AG09319 (cell line): ENCODE results near the gene ATXN1.

Experiments used
- DNase-seq: peaks from one replicate; pipeline ENCODE4 v3.0.0-alpha.2; 2010; ENCODE audit warnings: low read depth; ENCODE audit errors: extremely low read depth
- TF ChIP-seq, protein P1 (sequence below): IDR thresholded peaks from 2 replicates; pipeline ENCODE4 v1.5.1; 2011; ENCODE audit warnings: low read depth, mild to moderate bottlenecking, inconsistent platforms, low read length, moderate library complexity

The ATXN1 gene

GRCh38 chr6:16725145-16725864 is 36.0 kb downstream of the ATXN1 start:
- DNase-seq, result peak; percentile 31
- TF ChIP-seq, protein P1, sequence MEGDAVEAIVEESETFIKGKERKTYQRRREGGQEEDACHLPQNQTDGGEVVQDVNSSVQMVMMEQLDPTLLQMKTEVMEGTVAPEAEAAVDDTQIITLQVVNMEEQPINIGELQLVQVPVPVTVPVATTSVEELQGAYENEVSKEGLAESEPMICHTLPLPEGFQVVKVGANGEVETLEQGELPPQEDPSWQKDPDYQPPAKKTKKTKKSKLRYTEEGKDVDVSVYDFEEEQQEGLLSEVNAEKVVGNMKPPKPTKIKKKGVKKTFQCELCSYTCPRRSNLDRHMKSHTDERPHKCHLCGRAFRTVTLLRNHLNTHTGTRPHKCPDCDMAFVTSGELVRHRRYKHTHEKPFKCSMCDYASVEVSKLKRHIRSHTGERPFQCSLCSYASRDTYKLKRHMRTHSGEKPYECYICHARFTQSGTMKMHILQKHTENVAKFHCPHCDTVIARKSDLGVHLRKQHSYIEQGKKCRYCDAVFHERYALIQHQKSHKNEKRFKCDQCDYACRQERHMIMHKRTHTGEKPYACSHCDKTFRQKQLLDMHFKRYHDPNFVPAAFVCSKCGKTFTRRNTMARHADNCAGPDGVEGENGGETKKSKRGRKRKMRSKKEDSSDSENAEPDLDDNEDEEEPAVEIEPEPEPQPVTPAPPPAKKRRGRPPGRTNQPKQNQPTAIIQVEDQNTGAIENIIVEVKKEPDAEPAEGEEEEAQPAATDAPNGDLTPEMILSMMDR, result no peak

DNA sequence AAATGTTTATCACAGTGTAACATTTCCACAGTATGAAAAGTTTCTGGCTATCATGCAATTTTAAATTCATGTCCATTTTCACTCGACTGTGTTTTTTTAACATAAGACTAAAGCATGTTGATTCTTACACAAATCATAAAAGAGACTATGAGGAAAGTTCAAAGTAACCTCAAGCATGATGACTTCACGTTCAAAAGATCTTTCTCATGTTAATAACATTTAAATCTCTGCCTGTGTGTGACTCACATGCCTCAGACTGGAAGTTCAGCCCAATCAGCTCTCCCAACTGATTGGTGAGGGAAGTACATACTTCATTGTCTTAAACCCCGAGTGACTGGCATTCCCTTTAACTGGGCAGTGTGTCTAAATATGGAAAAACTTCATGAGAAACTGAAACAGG is 37.4 kb downstream of the ATXN1 start:
- DNase-seq, result peak; percentile 78
- TF ChIP-seq, protein P1, result no peak

DNA sequence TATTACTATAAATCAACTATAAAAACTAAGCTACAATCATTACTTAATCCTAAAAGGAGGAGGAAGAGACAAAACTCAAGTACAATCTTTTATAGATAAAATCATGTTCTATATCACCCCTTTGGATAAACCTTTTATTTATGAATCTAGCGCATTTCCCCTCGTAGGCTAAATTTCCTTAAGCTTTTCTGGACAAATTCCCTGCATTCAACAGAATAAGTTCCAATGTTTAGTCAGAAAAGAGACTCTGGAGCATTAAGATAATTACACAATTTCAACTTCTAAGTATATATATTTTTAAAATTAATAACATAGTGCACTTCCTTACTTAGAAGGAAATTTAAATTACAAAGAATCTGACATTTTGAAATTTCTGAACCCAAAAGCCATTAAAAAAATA is 37.9 kb downstream of the ATXN1 start:
- no peak for DNase-seq
- TF ChIP-seq, protein P1, result no peak

GRCh38 chr6:16722630-16723029 is 38.6 kb downstream of the ATXN1 start:
- TF ChIP-seq, protein P1, result no peak
- DNase-seq, result no peak

DNA sequence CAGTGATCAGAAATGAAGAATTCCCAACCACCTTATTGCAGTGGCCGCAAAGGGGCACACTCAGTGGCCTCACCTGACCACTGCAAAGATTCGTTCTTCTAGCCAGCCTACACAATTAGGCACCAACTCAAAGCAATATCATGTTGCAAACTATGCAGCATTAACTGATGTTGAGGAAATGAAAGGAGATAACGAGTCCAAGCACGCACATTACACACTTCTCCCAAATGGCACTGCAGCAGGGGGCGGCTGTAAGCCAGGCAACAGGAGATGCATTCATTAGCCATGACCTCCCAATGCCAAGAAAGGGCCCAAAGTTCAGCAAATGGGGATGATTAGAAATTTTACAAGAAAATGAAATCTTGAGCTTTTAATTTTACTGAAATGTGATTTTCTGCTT is 39.3 kb downstream of the ATXN1 start:
- no peak for DNase-seq
- TF ChIP-seq, protein P1, result no peak

DNA sequence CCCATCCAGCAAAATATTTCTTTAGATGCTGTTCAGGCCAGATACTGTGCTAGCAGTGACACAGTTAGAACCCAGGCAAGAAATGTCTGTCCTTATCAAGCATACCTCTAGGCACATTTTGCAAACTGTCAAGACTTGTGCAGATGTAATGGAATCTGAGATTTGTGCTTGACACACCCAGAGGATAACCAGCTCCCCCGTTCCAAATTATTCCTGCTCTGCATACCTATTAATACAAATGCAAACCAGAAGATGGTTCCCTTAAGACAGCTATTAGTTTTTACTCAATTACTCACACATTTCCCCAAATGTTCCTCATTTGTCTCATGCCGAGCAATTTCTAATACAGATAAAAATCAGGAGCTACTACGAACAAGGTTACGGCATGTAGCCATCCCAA is 40.4 kb downstream of the ATXN1 start:
- TF ChIP-seq, protein P1, result no peak
- DNase-seq, result no peak

GRCh38 chr6:16719488-16719887 is 41.8 kb downstream of the ATXN1 start:
- TF ChIP-seq, protein P1, result no peak
- DNase-seq, result no peak
